Vagina (tissue), 2 donors: Measurements from ENCODE around the gene CECR2. TPM values are rescaled to one million over a fixed set of nuclear protein-coding genes. Genes with fewer than 3 reads are reported as not detected.
A peak's percentile ranks its signal among the peaks of the same experiment; 100 is the strongest.

ENCODE experiments used
- DNase-seq, 2 donors: peaks; one replicate each; pipeline ENCODE4 v3.0.0-alpha.2; 2017; ENCODE audit errors: extremely low spot score in 2 of 2
- H3K27ac ChIP-seq: fragments of 200-600 bp; sonication (generic); one replicate; pipeline ENCODE4 v1.5.1; 2019
- H3K27me3 ChIP-seq: fragments of 200-600 bp; sonication (generic); one replicate; pipeline ENCODE4 v1.5.1; 2019
- H3K36me3 ChIP-seq, 2 donors: fragments of 200-600 bp; sonication (generic); one replicate each; pipeline ENCODE4 v1.5.1; 2017 to 2019
- H3K4me1 ChIP-seq: fragments of 200-600 bp; sonication (generic); one replicate; pipeline ENCODE4 v1.5.1; 2019
- H3K4me3 ChIP-seq, 2 donors: fragments of 200-600 bp; sonication (generic); 1 replicate in 1 of 2; 2 replicates in 1 of 2; pipeline ENCODE4 v1.5.1; 2016 to 2019
- H3K9me3 ChIP-seq: fragments of 200-600 bp; sonication (generic); one replicate; pipeline ENCODE4 v1.5.1; 2019
- CTCF ChIP-seq, 3 experiments: fragments of 450-650 bp in 2 of 3; fragments of 200-600 bp in 1 of 3; sonication (generic) in 1 of 3; IDR thresholded peaks; one replicate each; pipeline ENCODE4 v1.5.1; 2017 to 2019; ENCODE audit warnings: antibody characterized with exemption in 3 of 3, mild to moderate bottlenecking in 2 of 3, moderate library complexity in 2 of 3
- POLR2A ChIP-seq, 2 donors: fragments of 450-650 bp; IDR thresholded peaks; one replicate each; pipeline ENCODE4 v1.6.1; 2017; ENCODE audit warnings: antibody characterized with exemption in 2 of 2, mild to moderate bottlenecking in 2 of 2, moderate library complexity in 2 of 2
- POLR2AphosphoS5 ChIP-seq, 2 donors: sonication (generic); formaldehyde crosslinking; IDR thresholded peaks; one replicate each; pipeline ENCODE4 v1.9.0; 2017; ENCODE audit warnings: antibody characterized with exemption in 2 of 2, mild to moderate bottlenecking in 2 of 2, low read depth in 1 of 2; ENCODE audit not compliant: insufficient read depth in 1 of 2
- intact Hi-C: fragments of 100-400 bp; cut with DNase I; formaldehyde crosslinking; loops from one replicate; pipeline ENCODE4 v1.15.1; 2023
- total RNA-seq: library from RNA; depleted of rRNA; stranded (reverse); fragments of >200 nt; gene quantifications from one replicate; pipeline ENCODE4 v1.2.3, GENCODE V29; 2016

The CECR2 gene
- total RNA-seq, 1 donor from 2014 or later, result 0.98 TPM

GRCh38 chr22:17552737-17553136 is 183.5 kb downstream of the CECR2 start:
- intact Hi-C loops, result no loop called here
- H3K9me3 ChIP-seq, result no peaks in the 10 kb centered on the region
- no peak for DNase-seq
- no peak overlapping the region for H3K27ac ChIP-seq
- H3K4me1 ChIP-seq, result no peaks in the 10 kb centered on the region
- TF ChIP-seq POLR2A (IDR thresholded peaks at IDR 0.05), result no peak
- TF ChIP-seq POLR2AphosphoS5 (IDR thresholded peaks at IDR 0.05; ENCODE audit: insufficient read depth in 1 of 2, low read depth in 1 of 2), result no peak
- no peak for TF ChIP-seq CTCF (IDR thresholded peaks at IDR 0.05)
- H3K4me3 ChIP-seq, result no peak overlapping the region
- no peaks in the 10 kb centered on the region for H3K36me3 ChIP-seq
- no peaks in the 10 kb centered on the region for H3K27me3 ChIP-seq

- no peaks in the 10 kb centered on the region for H3K27me3 ChIP-seq
- intact Hi-C loops, result no loop called here
- H3K4me1 ChIP-seq, result no peaks in the 10 kb centered on the region
- TF ChIP-seq POLR2A (IDR thresholded peaks at IDR 0.05), result no peak
- no peak for TF ChIP-seq POLR2AphosphoS5 (IDR thresholded peaks at IDR 0.05; ENCODE audit: insufficient read depth in 1 of 2, low read depth in 1 of 2)
- TF ChIP-seq CTCF (IDR thresholded peaks at IDR 0.05), result no peak
- H3K4me3 ChIP-seq, result no peak overlapping the region
- no peak overlapping the region for H3K27ac ChIP-seq
- DNase-seq, result no peak
- H3K36me3 ChIP-seq, result no peaks in the 10 kb centered on the region
- no peaks in the 10 kb centered on the region for H3K9me3 ChIP-seq
Observed at GRCh38 chr22:17554814-17555213, 185.6 kb downstream of the CECR2 start.

GRCh38 chr22:17559188-17559587 is 189.9 kb downstream of the CECR2 start:
- intact Hi-C loops, result no loop called here

GRCh38 chr22:17562906-17563870 is 193.9 kb downstream of the CECR2 start, which contains the start of gene SLC25A18:
Gene SLC25A18 (plus strand): TSS chr22:17563498. CDS start chr22:17579945, 16,447 bp downstream.
- Histone ChIP-seq H3K9me3 (no peaks in the 10 kb centered on the region), H3K4me3 (peak within 1 kb of the TSS in 1 of 2 donors; percentile 23), H3K4me1 (peaks cover 13% of the 10 kb centered on the region), H3K27ac (peak within 1 kb of the TSS; percentile 76), H3K27me3 (no peaks in the 10 kb centered on the region), H3K36me3 (no peaks in the 10 kb centered on the region)
- TF ChIP-seq POLR2AphosphoS5 (IDR thresholded peaks at IDR 0.05; ENCODE audit: insufficient read depth in 1 of 2, low read depth in 1 of 2) (peak; percentile 80 to 85), CTCF (IDR thresholded peaks at IDR 0.05) (no peak), POLR2A (IDR thresholded peaks at IDR 0.05) (no peak)
- intact Hi-C loops, result no loop called here
- peak in 1 of 2 donors; percentile 91 for DNase-seq

More at GRCh38 chr22:17559188-17559587, 189.9 kb downstream of the CECR2 start:
- Histone ChIP-seq H3K4me1 (peaks cover 13% of the 10 kb centered on the region), H3K9me3 (no peaks in the 10 kb centered on the region), H3K27me3 (no peaks in the 10 kb centered on the region), H3K27ac (no peak overlapping the region), H3K36me3 (no peaks in the 10 kb centered on the region), H3K4me3 (no peak overlapping the region)
- DNase-seq, result no peak
- no peak for TF ChIP-seq CTCF (IDR thresholded peaks at IDR 0.05)
- no peak for TF ChIP-seq POLR2AphosphoS5 (IDR thresholded peaks at IDR 0.05; ENCODE audit: insufficient read depth in 1 of 2, low read depth in 1 of 2)
- TF ChIP-seq POLR2A (IDR thresholded peaks at IDR 0.05), result no peak
